Thoracic aorta (tissue), 2 donors: ENCODE results near the gene UPB1. TPM values are rescaled to one million over a fixed set of nuclear protein-coding genes. Genes with fewer than 3 reads are reported as not detected.

Experiments
- ATAC-seq: fragments of 150-250 bp; one replicate; pipeline ENCODE4 v1.8.0; 2017; ENCODE audit warnings: low read depth; ENCODE audit not compliant: insufficient number of reproducible peaks, low FRiP score
- DNase-seq: peaks from one replicate; pipeline ENCODE4 v3.0.0-alpha.2; 2020; ENCODE audit warnings: low spot score
- H3K27ac ChIP-seq, 2 donors: fragments of 200-600 bp; sonication (generic); 1 replicate in 1 of 2; 2 replicates in 1 of 2; pipeline ENCODE4 v1.5.1; 2016; ENCODE audit warnings: mild to moderate bottlenecking in 2 of 2, moderate library complexity in 2 of 2
- H3K27me3 ChIP-seq: fragments of 200-600 bp; sonication (generic); replicated peaks from 2 replicates; pipeline ENCODE4 v1.6.0; 2016; ENCODE audit warnings: mild to moderate bottlenecking; ENCODE audit not compliant: insufficient read depth
- H3K36me3 ChIP-seq: fragments of 200-600 bp; sonication (generic); one replicate; pipeline ENCODE4 v1.5.1; 2016
- H3K4me1 ChIP-seq, 2 donors: fragments of 200-600 bp; sonication (generic); 1 replicate in 1 of 2; 2 replicates in 1 of 2; pipeline versions ENCODE4 v1.5.1 to v1.6.0; 2016; ENCODE audit warnings: low read depth in 2 of 2, mild to moderate bottlenecking in 1 of 2; ENCODE audit not compliant: control insufficient read depth in 1 of 2
- H3K4me3 ChIP-seq: fragments of 200-600 bp; sonication (generic); 2 replicates; pipeline ENCODE4 v1.5.1; 2016; ENCODE audit warnings: mild to moderate bottlenecking
- H3K9me3 ChIP-seq: fragments of 200-600 bp; sonication (generic); 2 replicates; pipeline ENCODE4 v1.5.1; 2016
- total RNA-seq, 2 donors: library from RNA; depleted of rRNA; stranded (reverse); fragments of >200 nt; gene quantifications; one replicate each; pipeline versions ENCODE4 v1.1.0 to v1.2.3, GENCODE V29; 2016
- TF ChIP-seq, protein P1 (sequence below): fragments of 200-600 bp; sonication (generic); IDR thresholded peaks from one replicate; pipeline ENCODE4 v1.5.1; 2019; ENCODE audit warnings: antibody characterized with exemption

Gene UPB1
- total RNA-seq, 2 donors from 2014 or later = 1.5 to 2.7 TPM

DNA sequence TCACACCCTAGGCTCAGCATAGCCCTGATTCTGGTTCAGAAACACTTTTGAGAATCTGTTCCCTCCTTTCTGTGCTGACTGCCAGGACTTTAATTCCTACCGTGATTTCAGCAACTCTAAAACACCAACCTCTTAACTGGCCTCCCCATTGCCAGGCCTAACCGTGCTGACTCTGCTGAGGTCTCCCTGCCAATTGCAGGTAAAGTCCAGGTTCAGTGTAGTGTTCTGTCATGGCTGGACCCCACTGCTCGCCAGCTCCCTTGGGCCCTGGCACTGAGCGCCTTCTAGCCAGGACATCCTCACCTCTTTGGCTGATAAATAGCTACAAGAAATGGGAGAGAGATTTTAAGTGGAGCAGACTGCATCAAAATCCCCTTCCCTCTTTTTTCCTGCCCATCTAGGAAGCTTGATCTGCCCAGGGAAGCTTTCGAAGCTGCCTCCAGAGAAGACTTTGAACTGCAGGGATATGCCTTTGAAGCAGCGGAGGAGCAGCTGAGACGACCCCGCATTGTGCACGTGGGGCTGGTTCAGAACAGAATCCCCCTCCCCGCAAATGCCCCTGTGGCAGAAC lies 4.7 kb downstream of the UPB1 start:
- ATAC-seq = no peak
- Histone ChIP-seq H3K27me3 (no peaks in the 10 kb centered on the region), H3K4me1 (peaks cover 0 to 3% of the 10 kb centered on the region in 2 donors), H3K36me3 (no peaks in the 10 kb centered on the region), H3K4me3 (no peak overlapping the region), H3K27ac (no peak overlapping the region), H3K9me3 (no peaks in the 10 kb centered on the region)
- no peak for DNase-seq
- TF ChIP-seq, protein P1, sequence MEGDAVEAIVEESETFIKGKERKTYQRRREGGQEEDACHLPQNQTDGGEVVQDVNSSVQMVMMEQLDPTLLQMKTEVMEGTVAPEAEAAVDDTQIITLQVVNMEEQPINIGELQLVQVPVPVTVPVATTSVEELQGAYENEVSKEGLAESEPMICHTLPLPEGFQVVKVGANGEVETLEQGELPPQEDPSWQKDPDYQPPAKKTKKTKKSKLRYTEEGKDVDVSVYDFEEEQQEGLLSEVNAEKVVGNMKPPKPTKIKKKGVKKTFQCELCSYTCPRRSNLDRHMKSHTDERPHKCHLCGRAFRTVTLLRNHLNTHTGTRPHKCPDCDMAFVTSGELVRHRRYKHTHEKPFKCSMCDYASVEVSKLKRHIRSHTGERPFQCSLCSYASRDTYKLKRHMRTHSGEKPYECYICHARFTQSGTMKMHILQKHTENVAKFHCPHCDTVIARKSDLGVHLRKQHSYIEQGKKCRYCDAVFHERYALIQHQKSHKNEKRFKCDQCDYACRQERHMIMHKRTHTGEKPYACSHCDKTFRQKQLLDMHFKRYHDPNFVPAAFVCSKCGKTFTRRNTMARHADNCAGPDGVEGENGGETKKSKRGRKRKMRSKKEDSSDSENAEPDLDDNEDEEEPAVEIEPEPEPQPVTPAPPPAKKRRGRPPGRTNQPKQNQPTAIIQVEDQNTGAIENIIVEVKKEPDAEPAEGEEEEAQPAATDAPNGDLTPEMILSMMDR = no peak

DNA sequence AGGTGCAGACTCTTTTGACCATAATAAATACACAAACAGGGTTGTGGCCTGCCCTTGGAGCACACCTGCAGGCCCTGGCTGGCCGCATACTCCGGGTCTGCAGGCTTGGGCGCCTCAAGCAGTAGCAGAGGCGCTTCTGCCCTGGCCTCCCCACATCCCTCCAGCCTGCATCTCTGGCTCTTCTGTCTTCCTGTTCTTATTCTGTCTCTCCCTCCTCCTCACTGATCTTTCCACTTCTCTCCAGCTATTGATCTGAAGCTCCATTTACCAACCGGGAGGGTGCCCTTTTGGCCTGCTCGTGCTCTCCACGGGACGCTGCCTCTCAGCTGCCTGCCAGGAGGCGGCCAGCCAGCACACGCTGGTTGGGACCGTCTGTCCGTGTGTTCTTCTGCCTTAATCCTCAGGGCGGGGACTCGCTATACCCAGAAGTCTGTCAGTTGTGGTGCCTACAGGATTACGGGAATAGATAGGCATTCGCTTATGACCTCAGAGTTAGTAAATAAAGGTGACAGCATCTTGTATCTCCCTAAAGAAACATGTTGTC lies 5.2 kb downstream of the UPB1 start:
- no peaks in the 10 kb centered on the region for H3K27me3 ChIP-seq
- H3K36me3 ChIP-seq = no peaks in the 10 kb centered on the region
- no peak overlapping the region for H3K27ac ChIP-seq
- H3K9me3 ChIP-seq = no peaks in the 10 kb centered on the region
- DNase-seq (no peak), ATAC-seq (no peak)
- H3K4me3 ChIP-seq = no peak overlapping the region
- no peaks in the 10 kb centered on the region for H3K4me1 ChIP-seq
- TF ChIP-seq, protein P1 = no peak

- Histone ChIP-seq H3K27ac (no peak overlapping the region), H3K4me3 (no peak overlapping the region), H3K36me3 (no peaks in the 10 kb centered on the region), H3K27me3 (no peaks in the 10 kb centered on the region), H3K9me3 (no peaks in the 10 kb centered on the region), H3K4me1 (no peaks in the 10 kb centered on the region)
- TF ChIP-seq, protein P1 = no peak
- DNase-seq (no peak), ATAC-seq (no peak)
Measured at GRCh38 chr22:24501301-24502005, 6.3 kb downstream of the UPB1 start.

DNA sequence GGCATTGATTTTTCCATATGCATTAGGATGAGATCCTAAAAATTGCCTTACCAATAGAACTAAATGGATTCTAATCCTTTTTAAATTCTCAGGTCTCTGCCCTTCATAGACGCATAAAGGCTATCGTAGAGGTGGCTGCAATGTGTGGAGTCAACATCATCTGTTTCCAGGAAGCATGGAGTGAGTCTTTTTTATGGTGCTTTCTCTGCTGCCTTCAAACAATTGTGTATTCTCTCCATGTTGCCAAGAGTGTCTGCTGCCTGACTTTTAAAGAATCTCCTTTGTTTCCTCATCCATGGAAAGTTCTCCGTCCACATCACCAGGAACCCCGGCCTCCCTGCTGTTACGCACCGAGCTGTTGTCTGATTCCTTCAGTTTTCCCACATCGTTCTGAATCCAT lies 6.9 kb downstream of the UPB1 start:
- TF ChIP-seq, protein P1 = no peak
- Histone ChIP-seq H3K27ac (no peak overlapping the region), H3K27me3 (no peaks in the 10 kb centered on the region), H3K36me3 (no peaks in the 10 kb centered on the region), H3K4me1 (no peaks in the 10 kb centered on the region), H3K9me3 (no peaks in the 10 kb centered on the region), H3K4me3 (no peak overlapping the region)
- ATAC-seq (no peak), DNase-seq (no peak)

DNA sequence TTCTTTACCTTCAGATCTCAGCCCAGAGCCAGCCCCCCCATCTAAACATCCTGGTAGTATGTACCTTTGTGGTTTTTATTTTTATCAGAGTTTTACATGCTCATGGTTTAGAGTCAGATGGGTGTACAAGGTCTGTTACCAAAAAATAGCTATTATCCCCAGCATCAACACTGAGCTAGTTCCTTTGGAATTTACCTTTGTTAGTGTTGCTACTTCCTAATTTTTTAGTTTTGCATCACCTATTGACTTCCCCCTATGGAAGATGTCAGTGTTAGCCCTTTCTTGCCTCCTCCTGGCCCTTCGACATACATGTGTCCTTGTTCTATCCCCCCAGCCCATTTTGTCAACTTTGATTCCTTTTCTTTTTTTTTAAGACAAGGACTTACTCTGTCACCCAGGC lies 7.4 kb downstream of the UPB1 start:
- DNase-seq (no peak), ATAC-seq (no peak)
- H3K9me3 ChIP-seq = no peaks in the 10 kb centered on the region
- TF ChIP-seq, protein P1 = no peak
- no peaks in the 10 kb centered on the region for H3K27me3 ChIP-seq
- H3K4me3 ChIP-seq = no peak overlapping the region
- H3K27ac ChIP-seq = no peak overlapping the region
- no peaks in the 10 kb centered on the region for H3K4me1 ChIP-seq
- no peaks in the 10 kb centered on the region for H3K36me3 ChIP-seq
